GM12891 (cell line): ENCODE results near the gene AGER. TPM values are rescaled to one million over a fixed set of nuclear protein-coding genes. Genes with fewer than 3 reads are reported as not detected.

ENCODE experiments used
- DNase-seq: peaks from one replicate; pipeline ENCODE4 v3.0.0; 2011; ENCODE audit warnings: low spot score; ENCODE audit not compliant: insufficient read length
- FAIRE-seq: peaks from 2 replicates; lab custom pipeline; 2011; peaks lifted over from hg19 to GRCh38; lab: Jason Lieb, UNC
- PAX5 ChIP-seq: IDR thresholded peaks from 2 replicates; pipeline ENCODE4 v1.6.1; 2011; ENCODE audit warnings: low read length, moderate library complexity, mild to moderate bottlenecking; ENCODE audit not compliant: insufficient read depth, severe bottlenecking
- POLR2A ChIP-seq: IDR thresholded peaks from 2 replicates; pipeline ENCODE4 v1.6.1; 2011; ENCODE audit warnings: low read depth, low read length, control low read depth
- POLR2AphosphoS5 ChIP-seq: IDR thresholded peaks from 2 replicates; pipeline ENCODE4 v1.6.1; 2011; ENCODE audit warnings: low read depth, low read length, control low read depth
- POU2F2 ChIP-seq: IDR thresholded peaks from 2 replicates; pipeline ENCODE4 v1.6.1; 2011; ENCODE audit warnings: low read depth, mild to moderate bottlenecking, control low read depth, low read length, moderate library complexity
- SPI1 ChIP-seq: IDR thresholded peaks from 2 replicates; pipeline ENCODE4 v1.6.1; 2011; ENCODE audit warnings: low read depth, low read length, control low read depth
- TAF1 ChIP-seq: IDR thresholded peaks from 2 replicates; pipeline ENCODE4 v1.6.1; 2011; ENCODE audit warnings: low read depth, low read length, control low read depth
- polyA plus RNA-seq: library from polyadenylated mRNA; unstranded; fragments of >200 nt; gene quantifications from one replicate; pipeline ENCODE4 v1.2.1, GENCODE V29; 2012; ENCODE audit warnings: low read depth, missing spikeins, inconsistent platforms; ENCODE audit not compliant: missing spikeins

Gene AGER
- 12.8 TPM for polyA plus RNA-seq

DNA sequence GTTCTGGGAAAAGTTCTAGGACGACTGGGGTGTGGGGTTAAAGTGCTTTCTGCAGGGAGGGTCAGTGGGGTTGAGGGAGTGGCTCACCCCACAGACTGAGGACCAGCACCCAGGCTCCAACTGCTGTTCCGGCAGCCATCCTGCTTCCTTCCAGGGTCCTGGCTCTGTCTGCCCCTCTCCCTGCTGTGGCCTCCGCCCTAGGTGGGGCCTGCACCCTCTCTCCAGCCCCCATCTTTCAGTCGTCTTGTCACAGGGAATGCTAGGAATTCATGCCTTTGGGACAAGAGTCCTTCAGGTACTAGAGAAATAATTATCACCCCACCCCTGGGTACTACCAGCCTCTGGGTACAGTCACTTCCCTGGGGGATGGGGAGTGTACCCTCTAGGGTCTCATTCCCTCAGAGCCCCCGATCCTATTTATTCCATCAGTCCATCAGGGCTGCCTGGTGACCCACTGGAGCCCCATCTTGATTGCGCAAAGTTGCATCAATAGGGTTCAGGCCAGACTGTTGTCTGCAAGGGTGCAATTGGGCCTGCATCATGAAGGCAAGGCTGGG is at the start of gene AGER:
Gene AGER (minus strand): TSS at position 170 of the 557 bp plus-strand sequence. CDS start 31 bp downstream, at position 139.
- FAIRE-seq (no peak), DNase-seq (no peak)
- peak; percentile 33; the same call in 1 of the 2 replicates for TF ChIP-seq POLR2AphosphoS5
- TF ChIP-seq PAX5, result no peak

DNA sequence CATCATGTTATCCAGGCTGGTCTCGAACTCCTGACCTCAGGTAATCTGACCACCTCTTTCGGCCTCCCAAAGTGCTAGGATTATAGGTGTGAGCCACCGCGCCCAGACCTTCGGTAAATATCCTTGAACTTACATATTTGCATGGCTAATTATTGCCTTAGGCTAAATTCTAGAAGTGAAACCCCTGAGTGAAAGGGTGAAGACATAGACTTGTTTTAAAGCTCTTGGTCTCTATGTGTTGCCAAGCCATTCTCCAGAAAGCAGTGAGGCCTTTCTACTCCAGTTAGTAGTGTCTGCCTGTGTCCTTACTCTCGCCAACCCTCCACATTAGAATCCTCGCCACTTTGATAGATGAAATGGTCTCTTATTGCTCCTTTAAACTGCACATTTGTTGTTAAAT is 42.4 kb upstream of the AGER start:
- peak; percentile 78 for FAIRE-seq
- DNase-seq, result no peak
- peak; percentile 76 for TF ChIP-seq SPI1
- 0 out of 2 replicates have a peak, but pooled peaks have one; percentile 33 for TF ChIP-seq POU2F2
- TF ChIP-seq TAF1, result no peak

DNA sequence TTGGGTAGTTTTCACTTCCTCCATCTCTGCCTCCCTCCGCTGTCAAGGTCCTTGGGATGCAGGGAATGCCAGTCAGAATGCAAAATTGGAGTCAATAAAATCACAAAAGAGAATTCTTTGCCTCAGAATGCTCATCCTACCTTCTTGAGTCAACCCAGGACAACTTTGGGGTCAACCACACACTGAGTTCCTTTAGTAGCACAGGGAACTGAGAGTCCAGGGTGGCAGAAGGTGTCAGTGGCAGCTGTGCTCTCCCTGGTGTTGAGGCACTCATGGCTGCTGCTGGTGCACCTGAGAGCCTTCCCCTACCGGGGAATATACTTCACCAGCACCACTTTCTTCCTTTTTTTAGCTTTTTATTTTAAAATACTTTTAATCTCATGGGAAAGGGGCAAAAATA is 40.6 kb upstream of the AGER start:
- TF ChIP-seq POU2F2, result no peak
- TF ChIP-seq SPI1, result peak; percentile 88
- TF ChIP-seq TAF1, result no peak
- no peak for TF ChIP-seq PAX5
- DNase-seq (no peak), FAIRE-seq (peak; percentile 86)

DNA sequence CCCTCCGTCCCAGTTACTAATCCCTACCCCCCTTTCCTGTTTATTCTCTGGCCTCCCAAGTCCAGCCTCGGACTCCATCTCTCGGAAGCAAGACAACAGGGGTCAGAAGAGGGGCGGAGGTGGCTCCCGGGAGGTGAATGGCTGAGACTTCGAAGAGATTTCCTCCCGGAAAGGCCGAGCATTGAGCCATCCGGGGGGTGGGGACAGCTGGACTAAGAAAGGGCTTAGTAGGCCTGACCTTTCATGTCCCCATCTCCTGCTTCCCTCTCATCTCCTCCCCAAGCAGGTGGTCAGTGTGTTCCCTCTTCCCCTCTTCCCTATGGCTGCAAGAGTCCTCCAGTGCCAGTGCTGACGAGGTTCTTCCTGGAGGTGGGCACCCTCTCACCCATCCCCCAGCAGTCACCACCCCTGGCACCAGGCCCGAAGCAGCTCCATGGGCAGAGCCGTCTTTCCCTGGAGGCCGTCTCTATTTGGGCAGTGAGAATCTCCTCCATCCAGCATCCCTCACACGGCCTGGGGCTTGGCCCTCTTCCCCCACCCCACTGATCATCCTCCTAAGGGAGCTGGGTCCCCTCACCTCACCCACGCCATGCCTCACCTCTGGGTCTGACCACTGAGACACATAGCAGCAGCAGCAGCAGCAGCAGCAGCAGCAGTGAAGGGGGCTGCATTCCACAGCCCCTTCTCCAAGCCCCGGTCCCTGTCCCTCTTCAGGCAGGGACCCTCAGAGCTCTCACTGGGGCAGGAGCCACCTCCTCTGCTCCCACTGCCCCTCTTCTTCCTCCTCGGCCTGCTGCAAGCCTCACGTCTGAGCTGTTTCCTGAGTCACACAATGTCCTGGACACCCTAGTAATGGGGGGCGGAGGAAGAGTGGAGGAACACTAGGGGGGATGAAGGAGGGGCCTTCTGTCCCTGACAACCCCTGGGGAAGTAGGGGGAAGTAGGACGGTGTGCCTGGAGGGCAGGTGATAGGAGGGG is 39.5 kb upstream of the AGER start, which contains the start of gene NOTCH4:
Gene NOTCH4 (minus strand): TSS at position 810 of the 978 bp plus-strand sequence. CDS start 139 bp downstream, at position 671.
- FAIRE-seq, result peak; percentile 16
- no peak for DNase-seq
- TF ChIP-seq PAX5 (no peak), TAF1 (no peak), SPI1 (no peak), POLR2AphosphoS5 (no peak), POU2F2 (no peak), POLR2A (no peak)

DNA sequence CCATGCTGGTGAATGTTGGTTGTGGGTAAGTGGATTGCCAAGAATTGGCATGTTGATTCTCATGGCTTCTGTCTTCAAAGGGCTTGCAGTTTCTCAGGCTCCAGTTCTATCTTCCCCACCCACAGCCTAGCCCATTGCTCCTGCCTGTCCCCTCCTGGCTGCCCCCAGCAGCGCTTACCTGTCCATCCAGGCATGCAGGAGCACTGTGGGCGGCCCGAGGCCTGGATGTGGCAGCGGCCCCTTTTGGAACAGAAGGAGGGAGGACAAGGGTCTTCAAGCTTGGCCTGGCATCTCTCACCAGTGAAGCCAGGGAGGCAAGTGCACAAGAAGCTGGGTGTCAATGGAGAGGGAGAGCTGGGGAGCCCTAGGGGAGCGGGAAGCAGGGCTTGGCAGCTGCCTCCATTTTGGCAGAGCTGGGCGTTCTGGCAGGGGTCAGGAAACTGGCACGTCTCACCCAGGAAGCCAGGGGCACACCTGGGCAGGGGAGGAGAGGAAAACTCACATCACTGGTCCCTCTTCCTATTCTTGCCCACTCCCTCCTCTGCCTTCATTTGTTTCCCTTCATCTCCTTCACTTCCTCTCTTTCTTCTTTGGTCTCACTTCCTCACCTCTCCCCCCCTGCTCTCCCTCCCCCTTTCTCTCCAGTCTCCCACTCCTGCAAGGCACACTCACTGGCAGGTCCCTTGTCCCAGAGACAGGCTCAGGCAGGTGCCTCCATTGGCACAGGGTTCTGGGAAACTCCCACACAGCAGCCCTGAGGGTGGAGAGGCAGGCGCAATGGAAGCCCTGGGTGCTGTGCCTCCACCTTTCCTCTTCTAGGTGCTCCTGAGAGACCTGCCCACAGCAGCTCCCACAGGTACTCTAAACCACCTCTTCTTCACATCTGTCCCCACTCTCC is 38.5 kb upstream of the AGER start:
- no peak for FAIRE-seq
- no peak for DNase-seq
- TF ChIP-seq SPI1 (peak; percentile 64), POLR2AphosphoS5 (no peak), POLR2A (no peak), PAX5 (no peak), TAF1 (no peak), POU2F2 (no peak)

DNA sequence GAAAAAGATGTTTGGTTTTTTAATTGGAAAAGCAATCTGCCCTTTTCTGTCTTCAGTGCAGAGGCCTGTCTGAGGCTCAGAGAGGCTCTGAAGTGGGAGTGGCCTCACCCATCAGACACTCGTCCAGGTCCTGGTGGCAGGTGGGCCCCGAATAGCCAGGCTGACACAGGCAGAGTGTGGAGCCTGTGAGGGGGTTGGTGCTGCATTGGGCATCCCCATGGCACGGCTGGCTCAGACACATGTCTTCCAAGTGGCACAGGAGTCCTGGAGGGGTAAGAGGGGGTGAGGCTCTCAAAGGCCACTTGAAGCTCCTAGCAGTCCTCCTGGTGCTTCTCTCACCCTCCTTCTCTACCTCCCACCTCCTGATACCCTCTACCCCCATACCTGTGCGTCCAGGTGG is 36.0 kb upstream of the AGER start:
- TF ChIP-seq POLR2A (no peak), POU2F2 (no peak), POLR2AphosphoS5 (no peak), TAF1 (no peak), PAX5 (no peak), SPI1 (no peak)
- FAIRE-seq (no peak), DNase-seq (no peak)

DNA sequence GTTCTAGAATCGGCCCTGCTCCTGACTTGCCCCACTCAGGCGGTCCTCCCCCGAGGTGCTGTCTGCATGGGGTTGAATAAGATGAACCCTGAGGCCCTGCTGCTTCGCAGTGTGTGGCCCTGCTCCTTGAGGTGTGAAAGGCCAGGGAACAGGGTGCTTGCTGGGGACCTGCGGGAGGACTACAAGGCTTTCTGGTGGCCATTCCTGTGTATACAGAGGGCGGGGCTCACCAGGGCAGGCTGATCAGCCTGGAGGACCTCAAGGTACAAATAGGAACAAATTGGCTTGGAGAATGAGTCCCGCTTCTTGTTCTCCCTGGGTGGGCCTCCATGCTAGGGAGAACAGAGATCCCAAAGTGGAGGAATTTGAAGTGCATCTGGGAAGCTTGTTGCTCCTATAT is 34.1 kb upstream of the AGER start:
- DNase-seq (no peak), FAIRE-seq (no peak)
- no peak for TF ChIP-seq TAF1
- no peak for TF ChIP-seq POLR2AphosphoS5
- no peak for TF ChIP-seq POLR2A
- no peak for TF ChIP-seq SPI1
- TF ChIP-seq POU2F2, result no peak
- no peak for TF ChIP-seq PAX5

DNA sequence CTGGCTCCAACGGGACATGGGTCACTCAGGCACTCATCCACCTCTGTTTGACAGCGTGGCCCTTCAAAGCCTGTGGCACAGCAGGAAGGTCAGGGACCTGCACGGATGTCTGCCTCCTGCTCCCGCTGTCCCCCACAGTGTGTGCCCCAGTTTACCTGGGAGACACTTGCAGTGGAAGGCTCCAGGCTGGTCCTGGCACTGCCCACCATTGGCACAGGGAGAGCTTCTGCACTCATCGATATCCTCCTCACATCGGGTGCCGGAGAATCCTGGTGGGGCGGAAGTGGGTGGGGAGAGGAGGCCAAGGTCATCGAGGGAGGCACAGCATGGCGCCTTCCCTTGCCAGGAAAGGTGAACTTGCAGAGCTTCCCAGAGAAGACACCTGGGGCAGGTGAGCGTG is 32.9 kb upstream of the AGER start:
- DNase-seq, result no peak
- FAIRE-seq, result no peak
- no peak for TF ChIP-seq SPI1
- TF ChIP-seq POLR2AphosphoS5, result no peak
- TF ChIP-seq PAX5, result no peak
- no peak for TF ChIP-seq POU2F2
- no peak for TF ChIP-seq POLR2A
- TF ChIP-seq TAF1, result no peak

DNA sequence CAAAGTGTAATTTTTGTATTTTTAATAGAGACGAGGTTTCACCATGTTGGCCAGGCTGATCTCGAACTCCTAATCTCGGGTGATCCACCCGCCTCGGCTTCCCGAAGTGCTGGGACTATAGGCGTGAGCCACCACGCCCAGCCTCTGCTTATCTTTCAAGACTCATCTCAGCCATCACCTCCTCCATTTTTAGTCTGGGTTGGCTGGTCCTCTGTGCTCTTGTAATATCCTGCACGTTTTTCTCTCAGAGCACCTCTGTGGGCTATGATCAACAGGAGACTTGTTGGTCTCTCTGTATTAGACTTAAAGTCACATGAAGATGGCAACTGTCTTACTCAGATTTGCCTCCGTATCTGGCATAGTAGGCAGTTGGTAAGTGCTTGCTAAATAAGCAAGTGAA is 32.2 kb upstream of the AGER start:
- TF ChIP-seq POLR2A (no peak), TAF1 (no peak), POU2F2 (no peak), PAX5 (no peak), POLR2AphosphoS5 (no peak), SPI1 (no peak)
- FAIRE-seq, result no peak
- no peak for DNase-seq
